WTC11 (cell line): Measurements from ENCODE around the gene ELK3.

Experiments used
- JUN ChIP-seq: sonication (generic); formaldehyde crosslinking; IDR thresholded peaks from 2 replicates; pipeline ENCODE4 v1.8.0; 2023; ENCODE audit warnings: mild to moderate bottlenecking, missing genetic modification reagents
- ZBTB21 ChIP-seq: sonication (generic); formaldehyde crosslinking; IDR thresholded peaks from 2 replicates; pipeline ENCODE4 v1.8.1; 2023; ENCODE audit warnings: mild to moderate bottlenecking, missing genetic modification reagents, borderline replicate concordance
- ZSCAN18 ChIP-seq: fragments of 250-450 bp; sonication (Bioruptor Pico); IDR thresholded peaks from 2 replicates; pipeline ENCODE4 v2.1.2; 2022; ENCODE audit warnings: mild to moderate bottlenecking, moderate library complexity
- TF ChIP-seq, protein P1 (sequence below): sonication (generic); formaldehyde crosslinking; IDR thresholded peaks from 2 replicates; pipeline ENCODE4 v1.8.0; 2023; ENCODE audit warnings: missing genetic modification reagents, mild to moderate bottlenecking, borderline replicate concordance

DNA sequence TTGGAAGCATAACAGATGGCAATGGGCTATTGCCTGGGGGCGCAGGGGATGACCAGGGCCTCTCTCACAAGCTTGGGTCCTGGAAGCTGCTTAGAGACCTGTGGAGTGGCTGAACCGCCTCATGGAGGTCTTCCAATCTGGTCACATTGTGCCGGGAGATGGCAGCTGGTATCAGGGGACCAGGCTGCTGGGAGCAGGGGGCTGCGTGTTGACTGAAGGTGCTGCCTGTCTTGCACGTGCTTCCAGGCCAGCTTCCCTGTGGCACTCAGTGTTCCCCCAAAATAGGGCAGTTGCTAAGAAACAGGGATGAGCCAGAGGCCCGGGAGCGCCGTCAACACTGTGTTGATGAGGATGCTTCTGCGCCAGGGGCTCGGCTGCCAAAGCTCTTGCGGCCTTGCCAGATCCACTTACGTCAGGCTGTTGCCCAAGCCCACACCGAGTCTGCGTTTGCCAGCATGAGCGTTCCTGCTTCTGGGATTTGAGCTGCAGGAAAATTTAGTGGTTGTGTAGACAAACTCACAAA lies 39.8 kb downstream of the ELK3 start:
- TF ChIP-seq ZBTB21 (CRISPR knock-in tag) (no peak), JUN (CRISPR knock-in tag) (no peak), ZSCAN18 (no peak)
- TF ChIP-seq, protein P1, sequence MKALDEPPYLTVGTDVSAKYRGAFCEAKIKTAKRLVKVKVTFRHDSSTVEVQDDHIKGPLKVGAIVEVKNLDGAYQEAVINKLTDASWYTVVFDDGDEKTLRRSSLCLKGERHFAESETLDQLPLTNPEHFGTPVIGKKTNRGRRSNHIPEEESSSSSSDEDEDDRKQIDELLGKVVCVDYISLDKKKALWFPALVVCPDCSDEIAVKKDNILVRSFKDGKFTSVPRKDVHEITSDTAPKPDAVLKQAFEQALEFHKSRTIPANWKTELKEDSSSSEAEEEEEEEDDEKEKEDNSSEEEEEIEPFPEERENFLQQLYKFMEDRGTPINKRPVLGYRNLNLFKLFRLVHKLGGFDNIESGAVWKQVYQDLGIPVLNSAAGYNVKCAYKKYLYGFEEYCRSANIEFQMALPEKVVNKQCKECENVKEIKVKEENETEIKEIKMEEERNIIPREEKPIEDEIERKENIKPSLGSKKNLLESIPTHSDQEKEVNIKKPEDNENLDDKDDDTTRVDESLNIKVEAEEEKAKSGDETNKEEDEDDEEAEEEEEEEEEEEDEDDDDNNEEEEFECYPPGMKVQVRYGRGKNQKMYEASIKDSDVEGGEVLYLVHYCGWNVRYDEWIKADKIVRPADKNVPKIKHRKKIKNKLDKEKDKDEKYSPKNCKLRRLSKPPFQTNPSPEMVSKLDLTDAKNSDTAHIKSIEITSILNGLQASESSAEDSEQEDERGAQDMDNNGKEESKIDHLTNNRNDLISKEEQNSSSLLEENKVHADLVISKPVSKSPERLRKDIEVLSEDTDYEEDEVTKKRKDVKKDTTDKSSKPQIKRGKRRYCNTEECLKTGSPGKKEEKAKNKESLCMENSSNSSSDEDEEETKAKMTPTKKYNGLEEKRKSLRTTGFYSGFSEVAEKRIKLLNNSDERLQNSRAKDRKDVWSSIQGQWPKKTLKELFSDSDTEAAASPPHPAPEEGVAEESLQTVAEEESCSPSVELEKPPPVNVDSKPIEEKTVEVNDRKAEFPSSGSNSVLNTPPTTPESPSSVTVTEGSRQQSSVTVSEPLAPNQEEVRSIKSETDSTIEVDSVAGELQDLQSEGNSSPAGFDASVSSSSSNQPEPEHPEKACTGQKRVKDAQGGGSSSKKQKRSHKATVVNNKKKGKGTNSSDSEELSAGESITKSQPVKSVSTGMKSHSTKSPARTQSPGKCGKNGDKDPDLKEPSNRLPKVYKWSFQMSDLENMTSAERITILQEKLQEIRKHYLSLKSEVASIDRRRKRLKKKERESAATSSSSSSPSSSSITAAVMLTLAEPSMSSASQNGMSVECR, result no peak
